CD1c-positive myeloid dendritic cell (primary cell): ENCODE measurements around the gene JPT1.
"Not testable (repeated sequence)": the region's sequence is repeated elsewhere in the genome, so short reads cannot be mapped to it uniquely, and the experiment has no call there.

Experiments
- DNase-seq: peaks from one replicate; pipeline ENCODE4 v3.0.0-alpha.2; 2016; ENCODE audit errors: extremely low spot score

JPT1 gene

GRCh38 chr17:75158480-75158879 lies 4.2 kb upstream of the JPT1 start:
- DNase-seq: not testable (repeated sequence)

GRCh38 chr17:75155191-75155601 lies 884 bp upstream of the JPT1 start:
- DNase-seq: no peak

GRCh38 chr17:75153780-75154194 lies 525 bp downstream of the JPT1 start:
- DNase-seq: no peak

GRCh38 chr17:75152922-75153779 lies 1.2 kb downstream of the JPT1 start:
- DNase-seq: peak; percentile 53

GRCh38 chr17:75152523-75152921 lies 1.8 kb downstream of the JPT1 start:
- DNase-seq: no peak

- no peak for DNase-seq
Measured at GRCh38 chr17:75151930-75152329, 2.4 kb downstream of the JPT1 start.

- DNase-seq: peak; percentile 71
Measured at GRCh38 chr17:75147878-75148546, 6.3 kb downstream of the JPT1 start.

GRCh38 chr17:75146592-75146991 lies 7.7 kb downstream of the JPT1 start:
- peak; percentile 60 for DNase-seq

GRCh38 chr17:75144816-75145512 lies 9.3 kb downstream of the JPT1 start:
- DNase-seq: peak; percentile 24

GRCh38 chr17:75142236-75142971 lies 11.9 kb downstream of the JPT1 start:
- no peak for DNase-seq

- no peak for DNase-seq
Measured at GRCh38 chr17:75138519-75138918, 15.8 kb downstream of the JPT1 start.

GRCh38 chr17:75137762-75138161 lies 16.6 kb downstream of the JPT1 start:
- DNase-seq: not testable (repeated sequence)

GRCh38 chr17:75135946-75136345 lies 18.4 kb downstream of the JPT1 start:
- no peak for DNase-seq

GRCh38 chr17:75135452-75135851 lies 18.9 kb downstream of the JPT1 start:
- DNase-seq: no peak

GRCh38 chr17:75133607-75134347 lies 20.5 kb downstream of the JPT1 start:
- not testable (repeated sequence) for DNase-seq

- no peak for DNase-seq
Measured at GRCh38 chr17:75133001-75133400, 21.3 kb downstream of the JPT1 start.

GRCh38 chr17:75132018-75133000 lies 22.0 kb downstream of the JPT1 start:
- not testable (repeated sequence) for DNase-seq

GRCh38 chr17:75131278-75132017 lies 22.9 kb downstream of the JPT1 start, which contains the start of gene NT5C:
NT5C (minus strand) TSS chr17:75131742; CDS start chr17:75131707, 35 bp downstream.
- peak; percentile 76 for DNase-seq
